GM23338 (cell line): ENCODE measurements around the gene FKBP5. TPM values are rescaled to one million over a fixed set of nuclear protein-coding genes. Genes with fewer than 3 reads are reported as not detected.

Source experiments
- ATAC-seq: fragments of 200-7000 bp; cut with Tn5 transposase; 3 replicates; pipeline ENCODE4 v1.9.1; 2020
- DNase-seq: peaks from one replicate; pipeline ENCODE4 v3.0.0-alpha.2; 2015; ENCODE audit warnings: low spot score
- H2AFZ ChIP-seq: fragments of 200-600 bp; sonication (generic); 2 replicates; pipeline ENCODE4 v1.8.0; 2016; ENCODE audit warnings: antibody characterized with exemption, mild to moderate bottlenecking, moderate library complexity
- H3F3A ChIP-seq: fragments of 200-600 bp; sonication (generic); replicated peaks from 2 replicates; pipeline ENCODE4 v1.8.0; 2017; ENCODE audit warnings: antibody characterized with exemption, mixed run types, low read depth
- H3K27ac ChIP-seq: fragments of 200-600 bp; sonication (generic); 2 replicates; pipeline ENCODE4 v1.6.1; 2016; ENCODE audit warnings: low read depth
- H3K27me3 ChIP-seq: fragments of 200-600 bp; sonication (generic); 2 replicates; pipeline ENCODE4 v1.8.0; 2016; ENCODE audit warnings: mild to moderate bottlenecking, mixed run types, moderate library complexity; ENCODE audit not compliant: insufficient read depth
- H3K36me3 ChIP-seq: fragments of 200-600 bp; sonication (generic); 2 replicates; pipeline ENCODE4 v1.8.0; 2016; ENCODE audit warnings: mild to moderate bottlenecking; ENCODE audit not compliant: insufficient read depth
- H3K4me1 ChIP-seq: fragments of 200-600 bp; sonication (generic); 2 replicates; pipeline ENCODE4 v1.8.0; 2016; ENCODE audit warnings: mild to moderate bottlenecking, moderate library complexity; ENCODE audit not compliant: insufficient read depth
- H3K4me2 ChIP-seq: fragments of 200-600 bp; sonication (generic); 2 replicates; pipeline ENCODE4 v1.7.1; 2017; ENCODE audit warnings: mixed run types
- H3K4me3 ChIP-seq: fragments of 200-600 bp; sonication (generic); 2 replicates; pipeline ENCODE4 v1.6.1; 2016; ENCODE audit warnings: mixed run types
- H3K79me2 ChIP-seq: fragments of 200-600 bp; sonication (generic); replicated peaks from 2 replicates; pipeline ENCODE4 v1.8.0; 2017; ENCODE audit warnings: mild to moderate bottlenecking; ENCODE audit not compliant: insufficient read depth
- H3K9me2 ChIP-seq: fragments of 200-600 bp; sonication (generic); 2 replicates; pipeline ENCODE4 v1.8.0; 2017; ENCODE audit not compliant: insufficient read depth
- H4K20me1 ChIP-seq: fragments of 200-600 bp; sonication (generic); replicated peaks from 2 replicates; pipeline ENCODE4 v1.8.0; 2017; ENCODE audit warnings: mild to moderate bottlenecking; ENCODE audit not compliant: insufficient read depth
- H3K27ac Mint-ChIP-seq: 2 replicates; pipeline ENCODE4 v1.8.0; 2020; ENCODE audit warnings: inconsistent platforms, mild to moderate bottlenecking, moderate library complexity, mixed read lengths
- H3K27me3 Mint-ChIP-seq: 3 replicates; pipeline ENCODE4 v1.8.0; 2022; ENCODE audit warnings: low read depth, mild to moderate bottlenecking, moderate library complexity, mixed read lengths, inconsistent platforms; ENCODE audit not compliant: insufficient read depth, poor library complexity
- H3K36me3 Mint-ChIP-seq: 3 replicates; pipeline ENCODE4 v1.8.0; 2021; ENCODE audit warnings: low read depth, mild to moderate bottlenecking, inconsistent platforms, moderate library complexity, mixed read lengths
- H3K4me1 Mint-ChIP-seq: 3 replicates; pipeline ENCODE4 v1.8.0; 2020; ENCODE audit warnings: mild to moderate bottlenecking, inconsistent platforms, mixed read lengths
- H3K4me3 Mint-ChIP-seq: 3 replicates; pipeline ENCODE4 v1.8.0; 2021; ENCODE audit warnings: moderate library complexity, mild to moderate bottlenecking, inconsistent platforms, mixed read lengths
- H3K9me3 Mint-ChIP-seq: 3 replicates; pipeline ENCODE4 v1.8.0; 2020; ENCODE audit warnings: moderate library complexity, mild to moderate bottlenecking, inconsistent platforms, mixed read lengths
- CREB1 ChIP-seq: fragments of 250-450 bp; sonication (Bioruptor Pico); IDR thresholded peaks from 2 replicates; pipeline ENCODE4 v1.5.0; 2020; ENCODE audit warnings: low read depth, mild to moderate bottlenecking, moderate library complexity
- EZH2 ChIP-seq: fragments of 200-600 bp; sonication (generic); IDR thresholded peaks from one replicate; pipeline ENCODE4 v1.8.0; 2017; ENCODE audit warnings: antibody characterized with exemption, mild to moderate bottlenecking, low read depth; ENCODE audit not compliant: unreplicated experiment
- EZH2phosphoT487 ChIP-seq: fragments of 200-600 bp; sonication (generic); IDR thresholded peaks from one replicate; pipeline ENCODE4 v1.8.1; 2018; ENCODE audit warnings: antibody characterized with exemption; ENCODE audit not compliant: unreplicated experiment
- JUNB ChIP-seq: IDR thresholded peaks from one replicate; pipeline ENCODE4 v1.6.1; 2016; ENCODE audit warnings: antibody characterized with exemption; ENCODE audit not compliant: unreplicated experiment
- NANOG ChIP-seq: IDR thresholded peaks from 2 replicates; pipeline ENCODE4 v1.6.1; 2016; ENCODE audit warnings: antibody characterized with exemption, borderline replicate concordance
- POLR2AphosphoS5 ChIP-seq: IDR thresholded peaks from 2 replicates; pipeline ENCODE4 v1.6.1; 2016; ENCODE audit warnings: antibody characterized with exemption, low read depth
- STAT1 ChIP-seq: IDR thresholded peaks from one replicate; pipeline ENCODE4 v1.6.1; 2016; ENCODE audit warnings: antibody characterized with exemption; ENCODE audit not compliant: unreplicated experiment
- ZNF114 ChIP-seq: fragments of 250-450 bp; sonication (Bioruptor Pico); IDR thresholded peaks from 2 replicates; pipeline ENCODE4 v1.5.0; 2020; ENCODE audit warnings: mild to moderate bottlenecking, moderate library complexity
- ZNF331 ChIP-seq: fragments of 250-450 bp; sonication (Bioruptor Pico); IDR thresholded peaks from 2 replicates; pipeline ENCODE4 v1.5.0; 2020; ENCODE audit warnings: low read depth, mild to moderate bottlenecking, moderate library complexity
- polyA plus RNA-seq: library from polyadenylated mRNA; unstranded; fragments of >200 nt; fragmentation: Nextera tagmentation; extraction: Ambion mirVana; gene quantifications from 2 replicates; pipeline ENCODE4 v1.2.1, GENCODE V29; 2016
- total RNA-seq: library from RNA; depleted of rRNA; stranded (reverse); fragments of >200 nt; shearing (Covaris generic); gene quantifications from 2 replicates; pipeline ENCODE4 v1.2.3, GENCODE V29; 2014
- TF ChIP-seq, protein P1 (sequence below): IDR thresholded peaks from 2 replicates; pipeline ENCODE4 v1.6.1; 2016; ENCODE audit warnings: antibody characterized with exemption
- TF ChIP-seq, protein P2 (sequence below), 2 experiments: fragments of 200-600 bp in 1 of 2; sonication (generic) in 1 of 2; conservative IDR thresholded peaks; 2 replicates each; pipeline versions ENCODE4 v1.5.1 to v1.6.1; 2016 to 2017; ENCODE audit warnings: antibody characterized with exemption in 2 of 2, low read depth in 2 of 2, mild to moderate bottlenecking in 2 of 2, moderate library complexity in 1 of 2
- TF ChIP-seq, protein P3 (sequence below): IDR thresholded peaks from one replicate; pipeline ENCODE4 v1.6.1; 2018; ENCODE audit warnings: antibody characterized with exemption; ENCODE audit not compliant: unreplicated experiment
- TF ChIP-seq, protein P4 (sequence below): fragments of 250-450 bp; sonication (Bioruptor Pico); IDR thresholded peaks from 2 replicates; pipeline ENCODE4 v1.5.0; 2020; ENCODE audit warnings: mild to moderate bottlenecking, moderate library complexity

The FKBP5 gene
- total and polyA plus RNA-seq, 2 experiments from 2014 or later: 19.8 to 28.6 TPM

DNA sequence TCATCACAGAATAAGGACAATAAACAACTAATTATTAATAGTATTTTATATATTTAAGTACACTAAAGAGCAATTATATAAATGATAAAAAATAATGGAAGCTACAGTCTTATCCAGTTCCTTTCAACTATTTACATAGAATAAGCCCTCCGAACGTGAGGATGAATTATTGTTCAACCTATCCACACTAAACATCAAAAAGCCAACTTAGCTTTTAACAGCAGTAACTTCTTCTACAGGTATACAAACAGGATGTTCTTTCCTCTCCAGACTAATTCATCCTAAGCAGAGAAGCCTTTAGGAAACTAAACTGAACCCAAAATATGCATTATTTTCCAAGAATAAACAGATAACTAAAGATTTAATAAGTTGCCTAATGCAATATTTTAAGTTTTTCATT is 2.3 kb downstream of the FKBP5 start:
- Histone ChIP-seq H3F3A (peaks cover 14% of the 10 kb centered on the region; the same call in 1 of the 2 replicates), H3K4me2 (peak overlapping the region; percentile 98; the same call in 1 of the 2 replicates), H4K20me1 (peaks cover 14% of the 10 kb centered on the region), H3K79me2 (peaks cover 58% of the 10 kb centered on the region), H3K4me1 (peaks cover 15% of the 10 kb centered on the region), H3K27ac (no peak overlapping the region), H3K4me3 (no peak overlapping the region), H3K27me3 (peaks cover 20% of the 10 kb centered on the region), H3K36me3 (no peaks in the 10 kb centered on the region), H2AFZ (no peak overlapping the region), H3K9me2 (no peaks in the 10 kb centered on the region)
- no peak for ATAC-seq
- DNase-seq: no peak
- no peak overlapping the region for H3K4me3 Mint-ChIP-seq
- H3K27me3 Mint-ChIP-seq: peaks cover 9% of the 10 kb centered on the region
- H3K36me3 Mint-ChIP-seq: no peaks in the 10 kb centered on the region; the same call in 1 of the 3 replicates
- peaks cover 5% of the 10 kb centered on the region for H3K4me1 Mint-ChIP-seq
- H3K9me3 Mint-ChIP-seq: no peaks in the 10 kb centered on the region
- TF ChIP-seq EZH2 (no peak), ZNF331 (CRISPR knock-in tag) (no peak), CREB1 (CRISPR knock-in tag) (no peak), NANOG (no peak), EZH2phosphoT487 (no peak), STAT1 (no peak), ZNF114 (CRISPR knock-in tag) (no peak), POLR2AphosphoS5 (no peak), JUNB (no peak)
- TF ChIP-seq, protein P1, sequence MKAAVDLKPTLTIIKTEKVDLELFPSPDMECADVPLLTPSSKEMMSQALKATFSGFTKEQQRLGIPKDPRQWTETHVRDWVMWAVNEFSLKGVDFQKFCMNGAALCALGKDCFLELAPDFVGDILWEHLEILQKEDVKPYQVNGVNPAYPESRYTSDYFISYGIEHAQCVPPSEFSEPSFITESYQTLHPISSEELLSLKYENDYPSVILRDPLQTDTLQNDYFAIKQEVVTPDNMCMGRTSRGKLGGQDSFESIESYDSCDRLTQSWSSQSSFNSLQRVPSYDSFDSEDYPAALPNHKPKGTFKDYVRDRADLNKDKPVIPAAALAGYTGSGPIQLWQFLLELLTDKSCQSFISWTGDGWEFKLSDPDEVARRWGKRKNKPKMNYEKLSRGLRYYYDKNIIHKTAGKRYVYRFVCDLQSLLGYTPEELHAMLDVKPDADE: no peak
- TF ChIP-seq, protein P2, sequence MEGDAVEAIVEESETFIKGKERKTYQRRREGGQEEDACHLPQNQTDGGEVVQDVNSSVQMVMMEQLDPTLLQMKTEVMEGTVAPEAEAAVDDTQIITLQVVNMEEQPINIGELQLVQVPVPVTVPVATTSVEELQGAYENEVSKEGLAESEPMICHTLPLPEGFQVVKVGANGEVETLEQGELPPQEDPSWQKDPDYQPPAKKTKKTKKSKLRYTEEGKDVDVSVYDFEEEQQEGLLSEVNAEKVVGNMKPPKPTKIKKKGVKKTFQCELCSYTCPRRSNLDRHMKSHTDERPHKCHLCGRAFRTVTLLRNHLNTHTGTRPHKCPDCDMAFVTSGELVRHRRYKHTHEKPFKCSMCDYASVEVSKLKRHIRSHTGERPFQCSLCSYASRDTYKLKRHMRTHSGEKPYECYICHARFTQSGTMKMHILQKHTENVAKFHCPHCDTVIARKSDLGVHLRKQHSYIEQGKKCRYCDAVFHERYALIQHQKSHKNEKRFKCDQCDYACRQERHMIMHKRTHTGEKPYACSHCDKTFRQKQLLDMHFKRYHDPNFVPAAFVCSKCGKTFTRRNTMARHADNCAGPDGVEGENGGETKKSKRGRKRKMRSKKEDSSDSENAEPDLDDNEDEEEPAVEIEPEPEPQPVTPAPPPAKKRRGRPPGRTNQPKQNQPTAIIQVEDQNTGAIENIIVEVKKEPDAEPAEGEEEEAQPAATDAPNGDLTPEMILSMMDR (conservative IDR thresholded peaks at IDR 0.05; ENCODE audit: low read depth in 2 of 2): no peak
- TF ChIP-seq, protein P3, sequence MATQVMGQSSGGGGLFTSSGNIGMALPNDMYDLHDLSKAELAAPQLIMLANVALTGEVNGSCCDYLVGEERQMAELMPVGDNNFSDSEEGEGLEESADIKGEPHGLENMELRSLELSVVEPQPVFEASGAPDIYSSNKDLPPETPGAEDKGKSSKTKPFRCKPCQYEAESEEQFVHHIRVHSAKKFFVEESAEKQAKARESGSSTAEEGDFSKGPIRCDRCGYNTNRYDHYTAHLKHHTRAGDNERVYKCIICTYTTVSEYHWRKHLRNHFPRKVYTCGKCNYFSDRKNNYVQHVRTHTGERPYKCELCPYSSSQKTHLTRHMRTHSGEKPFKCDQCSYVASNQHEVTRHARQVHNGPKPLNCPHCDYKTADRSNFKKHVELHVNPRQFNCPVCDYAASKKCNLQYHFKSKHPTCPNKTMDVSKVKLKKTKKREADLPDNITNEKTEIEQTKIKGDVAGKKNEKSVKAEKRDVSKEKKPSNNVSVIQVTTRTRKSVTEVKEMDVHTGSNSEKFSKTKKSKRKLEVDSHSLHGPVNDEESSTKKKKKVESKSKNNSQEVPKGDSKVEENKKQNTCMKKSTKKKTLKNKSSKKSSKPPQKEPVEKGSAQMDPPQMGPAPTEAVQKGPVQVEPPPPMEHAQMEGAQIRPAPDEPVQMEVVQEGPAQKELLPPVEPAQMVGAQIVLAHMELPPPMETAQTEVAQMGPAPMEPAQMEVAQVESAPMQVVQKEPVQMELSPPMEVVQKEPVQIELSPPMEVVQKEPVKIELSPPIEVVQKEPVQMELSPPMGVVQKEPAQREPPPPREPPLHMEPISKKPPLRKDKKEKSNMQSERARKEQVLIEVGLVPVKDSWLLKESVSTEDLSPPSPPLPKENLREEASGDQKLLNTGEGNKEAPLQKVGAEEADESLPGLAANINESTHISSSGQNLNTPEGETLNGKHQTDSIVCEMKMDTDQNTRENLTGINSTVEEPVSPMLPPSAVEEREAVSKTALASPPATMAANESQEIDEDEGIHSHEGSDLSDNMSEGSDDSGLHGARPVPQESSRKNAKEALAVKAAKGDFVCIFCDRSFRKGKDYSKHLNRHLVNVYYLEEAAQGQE: no peak
- TF ChIP-seq, protein P4, sequence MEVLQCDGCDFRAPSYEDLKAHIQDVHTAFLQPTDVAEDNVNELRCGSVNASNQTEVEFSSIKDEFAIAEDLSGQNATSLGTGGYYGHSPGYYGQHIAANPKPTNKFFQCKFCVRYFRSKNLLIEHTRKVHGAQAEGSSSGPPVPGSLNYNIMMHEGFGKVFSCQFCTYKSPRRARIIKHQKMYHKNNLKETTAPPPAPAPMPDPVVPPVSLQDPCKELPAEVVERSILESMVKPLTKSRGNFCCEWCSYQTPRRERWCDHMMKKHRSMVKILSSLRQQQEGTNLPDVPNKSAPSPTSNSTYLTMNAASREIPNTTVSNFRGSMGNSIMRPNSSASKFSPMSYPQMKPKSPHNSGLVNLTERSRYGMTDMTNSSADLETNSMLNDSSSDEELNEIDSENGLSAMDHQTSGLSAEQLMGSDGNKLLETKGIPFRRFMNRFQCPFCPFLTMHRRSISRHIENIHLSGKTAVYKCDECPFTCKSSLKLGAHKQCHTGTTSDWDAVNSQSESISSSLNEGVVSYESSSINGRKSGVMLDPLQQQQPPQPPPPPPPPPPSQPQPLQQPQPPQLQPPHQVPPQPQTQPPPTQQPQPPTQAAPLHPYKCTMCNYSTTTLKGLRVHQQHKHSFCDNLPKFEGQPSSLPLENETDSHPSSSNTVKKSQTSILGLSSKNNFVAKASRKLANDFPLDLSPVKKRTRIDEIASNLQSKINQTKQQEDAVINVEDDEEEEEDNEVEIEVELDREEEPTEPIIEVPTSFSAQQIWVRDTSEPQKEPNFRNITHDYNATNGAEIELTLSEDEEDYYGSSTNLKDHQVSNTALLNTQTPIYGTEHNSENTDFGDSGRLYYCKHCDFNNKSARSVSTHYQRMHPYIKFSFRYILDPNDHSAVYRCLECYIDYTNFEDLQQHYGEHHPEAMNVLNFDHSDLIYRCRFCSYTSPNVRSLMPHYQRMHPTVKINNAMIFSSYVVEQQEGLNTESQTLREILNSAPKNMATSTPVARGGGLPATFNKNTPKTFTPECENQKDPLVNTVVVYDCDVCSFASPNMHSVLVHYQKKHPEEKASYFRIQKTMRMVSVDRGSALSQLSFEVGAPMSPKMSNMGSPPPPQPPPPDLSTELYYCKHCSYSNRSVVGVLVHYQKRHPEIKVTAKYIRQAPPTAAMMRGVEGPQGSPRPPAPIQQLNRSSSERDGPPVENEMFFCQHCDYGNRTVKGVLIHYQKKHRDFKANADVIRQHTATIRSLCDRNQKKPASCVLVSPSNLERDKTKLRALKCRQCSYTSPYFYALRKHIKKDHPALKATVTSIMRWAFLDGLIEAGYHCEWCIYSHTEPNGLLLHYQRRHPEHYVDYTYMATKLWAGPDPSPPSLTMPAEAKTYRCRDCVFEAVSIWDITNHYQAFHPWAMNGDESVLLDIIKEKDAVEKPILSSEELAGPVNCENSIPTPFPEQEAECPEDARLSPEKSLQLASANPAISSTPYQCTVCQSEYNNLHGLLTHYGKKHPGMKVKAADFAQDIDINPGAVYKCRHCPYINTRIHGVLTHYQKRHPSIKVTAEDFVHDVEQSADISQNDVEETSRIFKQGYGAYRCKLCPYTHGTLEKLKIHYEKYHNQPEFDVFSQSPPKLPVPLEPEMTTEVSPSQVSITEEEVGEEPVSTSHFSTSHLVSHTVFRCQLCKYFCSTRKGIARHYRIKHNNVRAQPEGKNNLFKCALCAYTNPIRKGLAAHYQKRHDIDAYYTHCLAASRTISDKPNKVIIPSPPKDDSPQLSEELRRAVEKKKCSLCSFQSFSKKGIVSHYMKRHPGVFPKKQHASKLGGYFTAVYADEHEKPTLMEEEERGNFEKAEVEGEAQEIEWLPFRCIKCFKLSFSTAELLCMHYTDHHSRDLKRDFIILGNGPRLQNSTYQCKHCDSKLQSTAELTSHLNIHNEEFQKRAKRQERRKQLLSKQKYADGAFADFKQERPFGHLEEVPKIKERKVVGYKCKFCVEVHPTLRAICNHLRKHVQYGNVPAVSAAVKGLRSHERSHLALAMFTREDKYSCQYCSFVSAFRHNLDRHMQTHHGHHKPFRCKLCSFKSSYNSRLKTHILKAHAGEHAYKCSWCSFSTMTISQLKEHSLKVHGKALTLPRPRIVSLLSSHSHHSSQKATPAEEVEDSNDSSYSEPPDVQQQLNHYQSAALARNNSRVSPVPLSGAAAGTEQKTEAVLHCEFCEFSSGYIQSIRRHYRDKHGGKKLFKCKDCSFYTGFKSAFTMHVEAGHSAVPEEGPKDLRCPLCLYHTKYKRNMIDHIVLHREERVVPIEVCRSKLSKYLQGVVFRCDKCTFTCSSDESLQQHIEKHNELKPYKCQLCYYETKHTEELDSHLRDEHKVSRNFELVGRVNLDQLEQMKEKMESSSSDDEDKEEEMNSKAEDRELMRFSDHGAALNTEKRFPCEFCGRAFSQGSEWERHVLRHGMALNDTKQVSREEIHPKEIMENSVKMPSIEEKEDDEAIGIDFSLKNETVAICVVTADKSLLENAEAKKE (CRISPR knock-in tag): no peak
- H3K27ac Mint-ChIP-seq: no peak overlapping the region
